Uterus (tissue), 2 donors: Measurements from ENCODE around the gene PRMT7.

Experiments
- CTCF ChIP-seq, 4 experiments: fragments of 200-600 bp in 2 of 4; fragments of 450-650 bp in 2 of 4; sonication (generic) in 2 of 4; IDR thresholded peaks; one replicate each; pipeline ENCODE4 v1.5.1; 2016 to 2019; ENCODE audit warnings: antibody characterized with exemption in 4 of 4, mild to moderate bottlenecking in 2 of 4, moderate library complexity in 1 of 4
- POLR2A ChIP-seq, 2 donors: fragments of 450-650 bp; IDR thresholded peaks; one replicate each; pipeline ENCODE4 v1.6.1; 2016; ENCODE audit warnings: antibody characterized with exemption in 2 of 2, mild to moderate bottlenecking in 1 of 2, moderate library complexity in 1 of 2

GRCh38 chr16:68403177-68403576, 92.4 kb downstream of the PRMT7 start:
- TF ChIP-seq CTCF (IDR thresholded peaks at IDR 0.05) (no peak), POLR2A (IDR thresholded peaks at IDR 0.05) (no peak)
